Esophagus squamous epithelium (tissue), 4 donors: ENCODE results near the gene RNASE13.

Source experiments
- CTCF ChIP-seq, 6 experiments: fragments of 450-650 bp in 4 of 6; fragments of 200-600 bp in 2 of 6; sonication (generic) in 2 of 6; IDR thresholded peaks; one replicate each; pipeline ENCODE4 v1.5.1; 2016 to 2019; ENCODE audit warnings: antibody characterized with exemption in 6 of 6, mild to moderate bottlenecking in 4 of 6, moderate library complexity in 4 of 6
- POLR2A ChIP-seq, 4 donors: fragments of 450-650 bp; IDR thresholded peaks; one replicate each; pipeline ENCODE4 v1.6.1; 2017; ENCODE audit warnings: antibody characterized with exemption in 4 of 4, mild to moderate bottlenecking in 4 of 4, moderate library complexity in 3 of 4

DNA sequence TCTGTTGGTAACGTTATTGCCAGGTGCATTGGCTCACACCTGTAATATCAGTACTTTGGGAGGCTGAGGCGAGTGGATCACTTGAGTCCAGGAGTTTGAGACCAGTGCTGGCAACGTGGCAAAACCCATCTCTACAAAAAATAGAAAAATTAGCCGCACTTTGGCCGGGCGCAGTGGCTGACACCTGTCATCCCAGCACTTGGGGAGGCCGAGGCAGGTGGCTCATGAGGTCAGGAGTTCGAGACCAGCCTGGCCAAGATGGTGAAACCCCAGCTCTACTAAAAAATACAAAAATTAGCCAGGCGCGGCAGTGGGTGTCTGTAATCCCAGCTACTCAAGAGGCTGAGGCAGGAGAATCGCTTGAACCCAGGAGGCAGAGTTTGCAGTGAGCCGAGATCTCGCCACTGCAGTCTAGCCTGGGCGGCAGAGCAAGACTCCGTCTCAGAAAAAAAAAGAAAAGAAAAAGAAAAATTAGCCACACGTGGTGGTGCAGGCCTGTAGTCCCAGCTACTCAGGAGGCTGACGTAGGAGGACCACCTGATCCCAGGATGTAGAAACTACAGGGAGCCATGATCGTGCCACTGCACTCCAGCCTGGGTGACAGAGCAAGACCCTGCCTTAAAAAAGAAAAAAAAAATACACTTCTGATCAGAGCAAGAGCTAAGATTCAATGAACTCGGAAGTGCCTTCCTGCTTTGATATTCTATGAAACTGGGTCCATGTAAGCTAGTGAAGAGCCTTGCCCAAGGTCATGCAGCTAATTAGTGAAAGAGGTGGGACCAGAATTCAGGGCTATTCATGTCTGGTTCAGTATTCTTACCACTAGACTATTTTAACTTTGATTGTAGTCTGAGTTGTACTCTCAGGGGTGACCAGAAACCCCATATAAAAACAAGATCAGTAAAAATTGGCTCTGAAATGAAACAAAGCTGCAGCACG lies 18.8 kb upstream of the RNASE13 start:
- TF ChIP-seq CTCF (IDR thresholded peaks at IDR 0.05), result no peak
- TF ChIP-seq POLR2A (IDR thresholded peaks at IDR 0.05), result no peak
